Tibial nerve (tissue), 4 donors: ENCODE measurements around the gene RSPO3. TPM values are rescaled to one million over a fixed set of nuclear protein-coding genes. Genes with fewer than 3 reads are reported as not detected.
A peak's percentile ranks its signal among the peaks of the same experiment; 100 is the strongest.

Experiments
- DNase-seq, 2 donors: peaks; one replicate each; pipeline ENCODE4 v3.0.0-alpha.2; 2019; ENCODE audit warnings: low spot score in 2 of 2
- H3K27ac ChIP-seq, 4 donors: fragments of 200-600 bp; sonication (generic) in 3 of 4; one replicate each; pipeline ENCODE4 v1.5.1; 2017 to 2019; ENCODE audit warnings: mild to moderate bottlenecking in 1 of 4
- H3K27me3 ChIP-seq, 2 donors: fragments of 200-600 bp; sonication (generic) in 1 of 2; one replicate each; pipeline versions ENCODE4 v1.5.1 to v1.6.0; 2017 to 2019
- H3K36me3 ChIP-seq, 3 donors: fragments of 200-600 bp; sonication (generic); one replicate each; pipeline ENCODE4 v1.5.1; 2018 to 2019
- H3K4me1 ChIP-seq, 4 donors: fragments of 200-600 bp; sonication (generic) in 3 of 4; one replicate each; pipeline ENCODE4 v1.5.1; 2017 to 2019
- H3K4me3 ChIP-seq, 4 donors: fragments of 200-600 bp; sonication (generic) in 3 of 4; one replicate each; pipeline ENCODE4 v1.5.1; 2017 to 2019; ENCODE audit warnings: mild to moderate bottlenecking in 1 of 4, moderate library complexity in 1 of 4
- H3K9me3 ChIP-seq, 4 donors: fragments of 200-600 bp; sonication (generic) in 3 of 4; one replicate each; pipeline ENCODE4 v1.5.1; 2017 to 2019
- EP300 ChIP-seq, 2 donors: sonication (generic); formaldehyde crosslinking; IDR thresholded peaks; one replicate each; pipeline ENCODE4 v1.6.1; 2017; ENCODE audit warnings: antibody characterized with exemption in 2 of 2, mild to moderate bottlenecking in 1 of 2
- POLR2A ChIP-seq, 2 donors: fragments of 450-650 bp; IDR thresholded peaks; one replicate each; pipeline ENCODE4 v1.6.1; 2017; ENCODE audit warnings: antibody characterized with exemption in 2 of 2, mild to moderate bottlenecking in 2 of 2, moderate library complexity in 2 of 2
- WGBS, 2 donors: methylation state at CpG; one replicate each; pipeline ENCODE4 v1.1.5; 2018; 5-methylcytosine and 5-hydroxymethylcytosine counted together
- total RNA-seq, 4 donors: library from RNA; depleted of rRNA; stranded (reverse); fragments of >200 nt; gene quantifications; one replicate each; pipeline ENCODE4 v1.1.0, GENCODE V29; 2016
- TF ChIP-seq, protein P1 (sequence below), 5 experiments: fragments of 200-600 bp in 3 of 5; fragments of 450-650 bp in 2 of 5; sonication (generic) in 3 of 5; IDR thresholded peaks; one replicate each; pipeline ENCODE4 v1.5.1; 2016 to 2019; ENCODE audit warnings: antibody characterized with exemption in 5 of 5, mild to moderate bottlenecking in 3 of 5, moderate library complexity in 2 of 5

The RSPO3 gene
- total RNA-seq, 4 donors from 2014 or later: 10.2 to 24.1 (median 19.6) TPM

DNA sequence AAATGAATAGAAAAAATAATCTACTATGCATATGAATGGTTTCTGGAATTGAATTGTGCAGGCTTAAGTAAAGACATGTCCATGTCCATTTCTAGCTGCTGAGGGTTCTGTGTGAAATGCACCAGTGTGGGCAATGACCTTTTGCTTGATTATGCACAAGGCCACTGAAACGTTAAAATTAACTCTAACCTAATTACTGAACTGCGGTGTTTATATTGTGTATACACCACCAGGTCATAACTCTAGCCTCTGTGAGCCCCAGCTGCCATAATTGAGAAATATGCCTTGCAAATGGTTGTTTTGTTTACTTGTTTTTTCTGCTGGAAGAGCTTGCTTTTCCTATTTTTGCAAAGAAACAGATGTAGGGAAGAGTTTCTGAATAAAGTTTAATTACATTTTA, 46.1 kb downstream of the RSPO3 start:
- H3K36me3 ChIP-seq: no peaks in the 10 kb centered on the region
- peaks cover 0 to 12% (median 0%) of the 10 kb centered on the region in 4 donors for H3K4me1 ChIP-seq
- TF ChIP-seq, protein P1, sequence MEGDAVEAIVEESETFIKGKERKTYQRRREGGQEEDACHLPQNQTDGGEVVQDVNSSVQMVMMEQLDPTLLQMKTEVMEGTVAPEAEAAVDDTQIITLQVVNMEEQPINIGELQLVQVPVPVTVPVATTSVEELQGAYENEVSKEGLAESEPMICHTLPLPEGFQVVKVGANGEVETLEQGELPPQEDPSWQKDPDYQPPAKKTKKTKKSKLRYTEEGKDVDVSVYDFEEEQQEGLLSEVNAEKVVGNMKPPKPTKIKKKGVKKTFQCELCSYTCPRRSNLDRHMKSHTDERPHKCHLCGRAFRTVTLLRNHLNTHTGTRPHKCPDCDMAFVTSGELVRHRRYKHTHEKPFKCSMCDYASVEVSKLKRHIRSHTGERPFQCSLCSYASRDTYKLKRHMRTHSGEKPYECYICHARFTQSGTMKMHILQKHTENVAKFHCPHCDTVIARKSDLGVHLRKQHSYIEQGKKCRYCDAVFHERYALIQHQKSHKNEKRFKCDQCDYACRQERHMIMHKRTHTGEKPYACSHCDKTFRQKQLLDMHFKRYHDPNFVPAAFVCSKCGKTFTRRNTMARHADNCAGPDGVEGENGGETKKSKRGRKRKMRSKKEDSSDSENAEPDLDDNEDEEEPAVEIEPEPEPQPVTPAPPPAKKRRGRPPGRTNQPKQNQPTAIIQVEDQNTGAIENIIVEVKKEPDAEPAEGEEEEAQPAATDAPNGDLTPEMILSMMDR (IDR thresholded peaks at IDR 0.05): no peak
- TF ChIP-seq EP300 (IDR thresholded peaks at IDR 0.05) (no peak), POLR2A (IDR thresholded peaks at IDR 0.05) (no peak)
- H3K4me3 ChIP-seq: no peak overlapping the region
- 39 to 42% methylated on average over 2 of the region's 2 CpGs for WGBS, 2 donors
- no peaks in the 10 kb centered on the region for H3K27me3 ChIP-seq
- no peak overlapping the region for H3K27ac ChIP-seq
- H3K9me3 ChIP-seq: peaks cover 0 to 3% (median 0%) of the 10 kb centered on the region in 4 donors
- no peak for DNase-seq

GRCh38 chr6:127173156-127173940, 54.9 kb downstream of the RSPO3 start:
- DNase-seq: no peak
- H3K9me3 ChIP-seq: peaks cover 0 to 3% (median 0%) of the 10 kb centered on the region in 4 donors
- peaks cover 0 to 15% (median 0%) of the 10 kb centered on the region in 4 donors for H3K4me1 ChIP-seq
- H3K27ac ChIP-seq: no peak overlapping the region
- TF ChIP-seq POLR2A (IDR thresholded peaks at IDR 0.05) (no peak), EP300 (IDR thresholded peaks at IDR 0.05) (no peak)
- TF ChIP-seq, protein P1 (IDR thresholded peaks at IDR 0.05): no peak
- H3K27me3 ChIP-seq: no peaks in the 10 kb centered on the region
- H3K4me3 ChIP-seq: no peak overlapping the region
- no peaks in the 10 kb centered on the region for H3K36me3 ChIP-seq
- WGBS, 2 donors: 82% methylated on average over 5 of the region's 5 CpGs

GRCh38 chr6:127176146-127176545, 57.7 kb downstream of the RSPO3 start:
- no peak for TF ChIP-seq POLR2A (IDR thresholded peaks at IDR 0.05)
- no peak for TF ChIP-seq EP300 (IDR thresholded peaks at IDR 0.05)
- TF ChIP-seq, protein P1 (IDR thresholded peaks at IDR 0.05): no peak
- Histone ChIP-seq H3K36me3 (no peaks in the 10 kb centered on the region), H3K4me3 (no peak overlapping the region), H3K27ac (no peak overlapping the region), H3K4me1 (peaks cover 0 to 15% (median 0%) of the 10 kb centered on the region in 4 donors), H3K9me3 (no peaks in the 10 kb centered on the region), H3K27me3 (no peaks in the 10 kb centered on the region)
- DNase-seq: no peak
- WGBS, 2 donors: 45 to 61% methylated on average over 1 of the region's 1 CpG

DNA sequence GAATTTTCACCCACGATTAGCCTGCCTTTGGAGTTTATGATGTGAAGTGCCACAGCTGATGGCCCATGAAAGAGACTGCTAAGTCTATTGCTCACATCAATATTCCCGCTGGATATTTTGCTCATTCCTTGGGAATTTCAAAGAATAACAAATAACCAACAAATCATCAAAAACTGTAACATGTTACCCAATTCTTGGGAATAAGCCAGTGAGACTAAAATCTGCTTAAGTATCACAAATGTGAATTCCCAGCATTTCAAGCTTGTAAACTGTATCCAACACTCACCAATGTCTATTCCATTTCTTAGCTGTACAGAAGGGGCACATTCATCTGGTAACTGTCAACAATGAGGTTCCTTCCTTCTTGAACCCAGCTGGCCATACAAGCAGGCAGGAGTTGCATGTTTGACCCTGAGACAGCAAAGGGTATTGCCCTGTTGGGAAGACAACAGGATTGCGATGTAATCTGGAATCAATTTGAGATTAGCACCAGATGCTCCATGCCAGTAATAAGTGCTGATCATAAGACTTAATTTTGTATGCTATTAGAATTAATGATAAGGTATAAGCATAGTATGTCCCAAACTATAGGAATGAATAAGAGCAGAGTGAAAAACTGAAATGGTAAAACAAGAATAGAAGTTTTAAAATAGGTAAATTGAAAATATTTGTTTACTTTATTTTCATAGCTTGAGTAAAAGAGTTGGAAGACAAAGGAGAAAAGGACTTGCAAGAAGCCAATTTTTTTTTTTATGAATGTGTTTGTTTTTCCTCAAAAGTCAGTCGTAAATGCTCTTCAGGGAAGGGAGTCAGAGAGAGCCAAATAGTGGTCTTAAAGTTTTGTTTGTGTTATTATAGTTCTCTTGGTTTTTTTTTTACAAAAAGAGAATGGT, 58.8 kb downstream of the RSPO3 start:
- H3K27ac ChIP-seq: no peak overlapping the region
- H3K9me3 ChIP-seq: no peaks in the 10 kb centered on the region
- H3K4me1 ChIP-seq: peaks cover 0 to 15% (median 0%) of the 10 kb centered on the region in 4 donors
- no peaks in the 10 kb centered on the region for H3K36me3 ChIP-seq
- TF ChIP-seq EP300 (IDR thresholded peaks at IDR 0.05): peak in 1 of 2 donors; percentile 45
- TF ChIP-seq, protein P1 (IDR thresholded peaks at IDR 0.05): no peak
- TF ChIP-seq POLR2A (IDR thresholded peaks at IDR 0.05): no peak
- WGBS, 2 donors: 36 to 45% methylated on average over 4 of the region's 4 CpGs
- no peak for DNase-seq
- H3K4me3 ChIP-seq: no peak overlapping the region
- H3K27me3 ChIP-seq: no peaks in the 10 kb centered on the region

DNA sequence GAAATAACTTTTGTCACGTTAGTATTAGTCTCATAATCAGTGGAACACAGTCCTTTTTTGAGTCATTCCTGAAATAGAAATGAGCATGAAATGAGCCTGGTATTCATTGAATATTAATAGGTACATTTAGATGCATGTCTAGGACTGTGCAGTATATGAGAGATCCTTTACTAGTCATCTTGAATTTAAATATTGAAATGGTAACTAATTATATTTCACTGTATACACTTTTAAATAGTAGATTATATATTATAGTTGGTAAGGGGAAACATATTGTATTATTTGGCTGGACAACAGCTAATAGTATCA, 59.4 kb downstream of the RSPO3 start:
- no peaks in the 10 kb centered on the region for H3K27me3 ChIP-seq
- no peaks in the 10 kb centered on the region for H3K36me3 ChIP-seq
- TF ChIP-seq, protein P1 (IDR thresholded peaks at IDR 0.05): no peak
- TF ChIP-seq EP300 (IDR thresholded peaks at IDR 0.05): no peak
- TF ChIP-seq POLR2A (IDR thresholded peaks at IDR 0.05): no peak
- H3K4me3 ChIP-seq: no peak overlapping the region
- no peak for DNase-seq
- H3K27ac ChIP-seq: no peak overlapping the region
- peaks cover 0 to 15% (median 0%) of the 10 kb centered on the region in 4 donors for H3K4me1 ChIP-seq
- no peaks in the 10 kb centered on the region for H3K9me3 ChIP-seq
- WGBS, 2 donors: 31 to 32% methylated on average over 1 of the region's 1 CpG
